ENCODE data around the gene CNTN5. TPM values are rescaled to one million over a fixed set of nuclear protein-coding genes. Genes with fewer than 3 reads are reported as not detected.

CNTN5 gene
- polyA plus RNA-seq, 1 donor (not counting 4 experiments of a cell fraction or from before 2014, with no cell fraction given) = not detected

DNA sequence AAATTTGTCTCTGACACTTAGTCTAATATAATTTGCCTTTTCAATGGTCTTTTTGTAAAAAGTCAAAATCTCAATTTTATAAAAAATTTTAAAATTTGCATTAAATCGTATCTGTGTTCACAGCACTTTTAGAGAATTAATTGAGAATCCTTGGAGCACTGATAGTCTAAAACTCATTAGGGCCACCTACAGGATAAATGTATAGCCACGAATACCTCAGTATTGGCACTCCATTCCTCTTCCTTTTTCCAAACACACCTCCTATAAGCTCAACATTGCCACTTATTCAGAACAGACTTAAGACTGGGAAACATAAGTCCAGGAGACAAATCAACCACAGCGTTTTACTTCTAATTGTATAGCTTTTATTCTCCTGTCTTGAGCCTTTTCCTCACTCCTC is 890.4 kb downstream of the CNTN5 start:
- no peak for DNase-seq (ENCODE audit: low read depth, low spot score)
- no peak overlapping the region for H3K27ac ChIP-seq (ENCODE audit: control insufficient read depth, insufficient read depth, low read length)
- no peak overlapping the region for H3K9ac ChIP-seq (ENCODE audit: control insufficient read depth, extremely low read depth, insufficient read depth, low read length)
- H3K4me2 ChIP-seq (ENCODE audit: control insufficient read depth, extremely low read depth, insufficient read depth, low read depth, low read length) = no peak overlapping the region
- no peaks in the 10 kb centered on the region for H3K79me2 ChIP-seq (ENCODE audit: control insufficient read depth, insufficient read depth, low read length)
- H3K4me3 ChIP-seq (ENCODE audit: control insufficient read depth in 2 of 3, extremely low read depth in 1 of 3, insufficient read depth in 2 of 3, low read depth in 1 of 3, low read length in 3 of 3) = no peak overlapping the region
- H3K9me3 ChIP-seq (ENCODE audit: control insufficient read depth, low read depth, low read length) = no peaks in the 10 kb centered on the region
- H3K4me1 ChIP-seq (ENCODE audit: control insufficient read depth, extremely low read depth, insufficient read depth, low read length) = no peaks in the 10 kb centered on the region
- H2AFZ ChIP-seq (ENCODE audit: control insufficient read depth, low read length) = no peak overlapping the region
- FAIRE-seq = no peak
- H3K9me1 ChIP-seq (ENCODE audit: control insufficient read depth, extremely low read depth, insufficient read depth, low read length) = no peaks in the 10 kb centered on the region
- no peaks in the 10 kb centered on the region for H3K36me3 ChIP-seq (ENCODE audit: control insufficient read depth in 2 of 2, extremely low read depth in 1 of 2, insufficient read depth in 2 of 2, low read length in 2 of 2)
- no peak for TF ChIP-seq EZH2 (IDR thresholded peaks at IDR 0.05; ENCODE audit: low read length)
- TF ChIP-seq, protein P1, sequence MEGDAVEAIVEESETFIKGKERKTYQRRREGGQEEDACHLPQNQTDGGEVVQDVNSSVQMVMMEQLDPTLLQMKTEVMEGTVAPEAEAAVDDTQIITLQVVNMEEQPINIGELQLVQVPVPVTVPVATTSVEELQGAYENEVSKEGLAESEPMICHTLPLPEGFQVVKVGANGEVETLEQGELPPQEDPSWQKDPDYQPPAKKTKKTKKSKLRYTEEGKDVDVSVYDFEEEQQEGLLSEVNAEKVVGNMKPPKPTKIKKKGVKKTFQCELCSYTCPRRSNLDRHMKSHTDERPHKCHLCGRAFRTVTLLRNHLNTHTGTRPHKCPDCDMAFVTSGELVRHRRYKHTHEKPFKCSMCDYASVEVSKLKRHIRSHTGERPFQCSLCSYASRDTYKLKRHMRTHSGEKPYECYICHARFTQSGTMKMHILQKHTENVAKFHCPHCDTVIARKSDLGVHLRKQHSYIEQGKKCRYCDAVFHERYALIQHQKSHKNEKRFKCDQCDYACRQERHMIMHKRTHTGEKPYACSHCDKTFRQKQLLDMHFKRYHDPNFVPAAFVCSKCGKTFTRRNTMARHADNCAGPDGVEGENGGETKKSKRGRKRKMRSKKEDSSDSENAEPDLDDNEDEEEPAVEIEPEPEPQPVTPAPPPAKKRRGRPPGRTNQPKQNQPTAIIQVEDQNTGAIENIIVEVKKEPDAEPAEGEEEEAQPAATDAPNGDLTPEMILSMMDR (optimal IDR thresholded peaks at IDR 0.05 in 1 of 3, IDR thresholded peaks at IDR 0.05 in 1 of 3, conservative IDR thresholded peaks at IDR 0.05 in 1 of 3; ENCODE audit: extremely low read depth in 1 of 3, insufficient read depth in 2 of 3, low read length in 3 of 3) = no peak
- dilution Hi-C loops (cut with MboI; ENCODE audit: extremely low pct_ligation_motif_present, low sequenced_read_pairs) = no loop called here
- no peaks in the 10 kb centered on the region for H3K27me3 ChIP-seq (ENCODE audit: control insufficient read depth, extremely low read depth, insufficient read depth, low read length)
- H4K20me1 ChIP-seq (ENCODE audit: control insufficient read depth, extremely low read depth, insufficient read depth, low read length) = no peaks in the 10 kb centered on the region

DNA sequence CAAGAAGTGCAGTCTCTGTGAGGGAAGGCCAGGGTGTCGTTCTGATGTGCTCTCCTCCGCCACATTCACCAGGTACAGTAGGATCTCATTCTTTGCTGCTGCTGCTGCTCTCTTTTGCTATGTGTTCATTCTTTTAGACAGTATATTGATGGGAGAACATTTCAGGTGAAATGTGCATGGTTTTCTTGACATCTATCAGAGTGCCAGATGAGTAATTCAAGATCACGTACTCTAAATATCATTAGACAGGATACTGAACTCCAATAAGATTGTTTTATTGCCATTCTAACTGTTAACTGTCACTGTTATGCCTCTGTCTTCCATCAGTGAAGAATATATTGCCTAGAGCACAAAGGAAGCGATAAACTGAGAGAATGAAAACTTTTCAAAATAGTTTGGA is 895.3 kb downstream of the CNTN5 start:
- H3K79me2 ChIP-seq (ENCODE audit: control insufficient read depth, insufficient read depth, low read length) = no peaks in the 10 kb centered on the region
- dilution Hi-C loops (cut with MboI; ENCODE audit: extremely low pct_ligation_motif_present, low sequenced_read_pairs) = no loop called here
- no peak for FAIRE-seq
- no peaks in the 10 kb centered on the region for H3K4me1 ChIP-seq (ENCODE audit: control insufficient read depth, extremely low read depth, insufficient read depth, low read length)
- H3K9ac ChIP-seq (ENCODE audit: control insufficient read depth, extremely low read depth, insufficient read depth, low read length) = no peak overlapping the region
- H3K36me3 ChIP-seq (ENCODE audit: control insufficient read depth in 2 of 2, extremely low read depth in 1 of 2, insufficient read depth in 2 of 2, low read length in 2 of 2) = no peaks in the 10 kb centered on the region
- no peaks in the 10 kb centered on the region for H3K9me1 ChIP-seq (ENCODE audit: control insufficient read depth, extremely low read depth, insufficient read depth, low read length)
- no peak overlapping the region for H3K4me2 ChIP-seq (ENCODE audit: control insufficient read depth, extremely low read depth, insufficient read depth, low read depth, low read length)
- H2AFZ ChIP-seq (ENCODE audit: control insufficient read depth, low read length) = no peak overlapping the region
- H3K27ac ChIP-seq (ENCODE audit: control insufficient read depth, insufficient read depth, low read length) = no peak overlapping the region
- no peaks in the 10 kb centered on the region for H3K27me3 ChIP-seq (ENCODE audit: control insufficient read depth, extremely low read depth, insufficient read depth, low read length)
- no peak overlapping the region for H3K4me3 ChIP-seq (ENCODE audit: control insufficient read depth in 2 of 3, extremely low read depth in 1 of 3, insufficient read depth in 2 of 3, low read depth in 1 of 3, low read length in 3 of 3)
- no peak for DNase-seq (ENCODE audit: low read depth, low spot score)
- no peaks in the 10 kb centered on the region for H3K9me3 ChIP-seq (ENCODE audit: control insufficient read depth, low read depth, low read length)
- no peak for TF ChIP-seq EZH2 (IDR thresholded peaks at IDR 0.05; ENCODE audit: low read length)
- TF ChIP-seq, protein P1 (optimal IDR thresholded peaks at IDR 0.05 in 1 of 3, IDR thresholded peaks at IDR 0.05 in 1 of 3, conservative IDR thresholded peaks at IDR 0.05 in 1 of 3; ENCODE audit: extremely low read depth in 1 of 3, insufficient read depth in 2 of 3, low read length in 3 of 3) = no peak
- no peaks in the 10 kb centered on the region for H4K20me1 ChIP-seq (ENCODE audit: control insufficient read depth, extremely low read depth, insufficient read depth, low read length)
